GM12878 (cell line): ENCODE measurements around the gene SLCO3A1. TPM values are rescaled to one million over a fixed set of nuclear protein-coding genes. Genes with fewer than 3 reads are reported as not detected.

Source experiments
- ATAC-seq: fragments of 200-7000 bp; cut with Tn5 transposase; 3 replicates; pipeline ENCODE4 v1.9.1; 2020; ENCODE audit warnings: mild to moderate bottlenecking, moderate library complexity
- BruUV-seq: library from RNA; stranded (reverse); fragments of 400-500 nt; replicated peaks from 2 replicates; lab custom pipeline; 2021; lab: Mats Ljungman, UMichigan
- CTCF ChIA-PET: fragments of 300-600 bp; sonication (Branson Sonifier 250); formaldehyde crosslinking; extraction: SDS; loops from one replicate; lab custom pipeline; 2021; ENCODE audit warnings: inconsistent platforms; lab: Yijun Ruan, JAX
- POLR2A ChIA-PET: fragments of 350-600 bp; formaldehyde crosslinking; extraction: SDS; loops from one replicate; lab custom pipeline; 2021; ENCODE audit warnings: inconsistent platforms; lab: Charles Lee
- RAD21 ChIA-PET: fragments of 300-600 bp; sonication (Branson Sonifier 250); formaldehyde crosslinking; loops from one replicate; lab custom pipeline; 2023; ENCODE audit warnings: antibody characterized with exemption; ENCODE audit not compliant: unreplicated experiment; lab: Charles Lee
- SMC1A ChIA-PET: fragments of 300-600 bp; sonication (Branson Sonifier 250); formaldehyde crosslinking; loops from one replicate; lab custom pipeline; 2023; ENCODE audit not compliant: unreplicated experiment, uncharacterized antibody; lab: Charles Lee
- DNase-seq: peaks from one replicate; pipeline ENCODE4 v3.0.0-alpha.2; 2011; ENCODE audit warnings: low read depth, low spot score
- FAIRE-seq: peaks from 3 replicates; lab custom pipeline; 2011; peaks lifted over from hg19 to GRCh38; lab: Jason Lieb, UNC
- H2AFZ ChIP-seq: 2 replicates; pipeline ENCODE4 v1.6.0; 2011; ENCODE audit warnings: low read depth, low read length, control low read depth; ENCODE audit not compliant: control insufficient read depth
- H3K27ac ChIP-seq: 2 replicates; pipeline ENCODE4 v1.5.1; 2011; ENCODE audit warnings: control low read depth; ENCODE audit not compliant: control insufficient read depth, insufficient read depth
- H3K27me3 ChIP-seq, 2 experiments: replicated peaks in 1 of 2; 2 replicates each; pipeline versions ENCODE4 v1.6.0 to v1.6.1; 2011; ENCODE audit warnings: low read length in 1 of 2; ENCODE audit not compliant: control insufficient read depth in 2 of 2, insufficient read depth in 2 of 2
- H3K36me3 ChIP-seq, 2 experiments: 2 replicates each; pipeline ENCODE4 v1.5.1; 2011; ENCODE audit warnings: low read length in 1 of 2; ENCODE audit not compliant: control insufficient read depth in 2 of 2, insufficient read depth in 2 of 2
- H3K4me1 ChIP-seq: 2 replicates; pipeline ENCODE4 v1.6.1; 2011; ENCODE audit warnings: mild to moderate bottlenecking, low read length, moderate library complexity, mixed read lengths; ENCODE audit not compliant: control insufficient read depth, insufficient read depth
- H3K4me2 ChIP-seq: 2 replicates; pipeline ENCODE4 v1.6.0; 2011; ENCODE audit warnings: control low read depth; ENCODE audit not compliant: control insufficient read depth, insufficient read depth
- H3K4me3 ChIP-seq: fragments of 200-600 bp; sonication (generic); 2 replicates; pipeline ENCODE4 v1.5.1; 2016
- H3K79me2 ChIP-seq: 2 replicates; pipeline ENCODE4 v1.6.0; 2011; ENCODE audit warnings: low read length; ENCODE audit not compliant: control insufficient read depth, insufficient read depth
- H3K9ac ChIP-seq: 2 replicates; pipeline ENCODE4 v1.8.0; 2011; ENCODE audit warnings: low read length, control low read depth, mixed read lengths; ENCODE audit not compliant: control insufficient read depth, insufficient read depth
- H3K9me3 ChIP-seq: replicated peaks from 3 replicates; pipeline ENCODE4 v1.5.1; 2011; ENCODE audit warnings: mild to moderate bottlenecking, low read length; ENCODE audit not compliant: control insufficient read depth, insufficient read depth
- H4K20me1 ChIP-seq: 2 replicates; pipeline ENCODE4 v1.6.0; 2011; ENCODE audit not compliant: control insufficient read depth, insufficient read depth
- ATF7 ChIP-seq: fragments of 450-650 bp; IDR thresholded peaks from 2 replicates; pipeline ENCODE4 v1.6.1; 2016; ENCODE audit warnings: low read depth, mild to moderate bottlenecking
- CBX5 ChIP-seq: sonication (generic); IDR thresholded peaks from 2 replicates; pipeline ENCODE4 v1.6.1; 2016; ENCODE audit warnings: low read depth, moderate library complexity, mild to moderate bottlenecking, inconsistent platforms
- EED ChIP-seq: sonication (generic); IDR thresholded peaks from 2 replicates; pipeline ENCODE4 v1.6.1; 2016; ENCODE audit warnings: antibody characterized with exemption, low read depth
- FOXK2 ChIP-seq: fragments of 450-650 bp; IDR thresholded peaks from 2 replicates; pipeline ENCODE4 v1.6.1; 2017; ENCODE audit warnings: mild to moderate bottlenecking, moderate library complexity
- HCFC1 ChIP-seq: fragments of 150-350 bp; IDR thresholded peaks from 2 replicates; pipeline ENCODE4 v1.6.1; 2014; ENCODE audit warnings: low read length
- HDAC2 ChIP-seq: fragments of 200-600 bp; sonication (generic); IDR thresholded peaks from 2 replicates; pipeline ENCODE4 v1.6.1; 2017
- IRF3 ChIP-seq: fragments of 450-650 bp; IDR thresholded peaks from 2 replicates; pipeline ENCODE4 v1.6.1; 2014; ENCODE audit warnings: mild to moderate bottlenecking
- MEF2B ChIP-seq: fragments of 450-650 bp; IDR thresholded peaks from 2 replicates; pipeline ENCODE4 v1.6.1; 2018; ENCODE audit warnings: mild to moderate bottlenecking, moderate library complexity; ENCODE audit not compliant: partially characterized antibody, poor library complexity, severe bottlenecking
- MYC ChIP-seq: IDR thresholded peaks from 2 replicates; pipeline ENCODE4 v1.6.1; 2011; ENCODE audit warnings: mild to moderate bottlenecking, low read length, moderate library complexity, inconsistent platforms; ENCODE audit not compliant: insufficient read depth, insufficient replicate concordance, insufficient read length, severe bottlenecking
- NFYB ChIP-seq: IDR thresholded peaks from 2 replicates; pipeline ENCODE4 v1.6.1; 2011; ENCODE audit warnings: low read depth, mild to moderate bottlenecking, low read length, improper control_type of control experiment, moderate library complexity; ENCODE audit not compliant: insufficient read depth
- NR2C1 ChIP-seq: fragments of 450-650 bp; IDR thresholded peaks from 2 replicates; pipeline ENCODE4 v1.6.1; 2017; ENCODE audit warnings: antibody characterized with exemption, mild to moderate bottlenecking, moderate library complexity
- ZBTB40 ChIP-seq: fragments of 450-650 bp; IDR thresholded peaks from 2 replicates; pipeline ENCODE4 v1.6.1; 2016; ENCODE audit warnings: mild to moderate bottlenecking, moderate library complexity, borderline replicate concordance
- ZNF622 ChIP-seq: fragments of 450-650 bp; IDR thresholded peaks from 2 replicates; pipeline ENCODE4 v1.6.1; 2017; ENCODE audit warnings: mild to moderate bottlenecking, inconsistent platforms
- WGBS: methylation state at CpG from one replicate; pipeline ENCODE4 v1.1.6; 2016; ENCODE audit warnings: low lambda C conversion rate; ENCODE audit not compliant: insufficient replicate concordance, insufficient coverage; ENCODE audit errors: missing lambda C conversion rate; 5-methylcytosine and 5-hydroxymethylcytosine counted together
- in situ Hi-C: fragments of 300-500 bp; cut with MboI; formaldehyde crosslinking; loops from 9 replicates; pipeline ENCODE4 v1.14.3; 2018; ENCODE audit warnings: mixed read lengths
- intact Hi-C: fragments of 100-400 bp; cut with micrococcal nuclease; formaldehyde crosslinking; loops from one replicate; pipeline ENCODE4 v1.14.2; 2022; ENCODE audit not compliant: unreplicated experiment
- polyA plus RNA-seq, 11 experiments: library from polyadenylated mRNA; depleted of rRNA in 4 of 11; unstranded in 6 of 11; stranded (reverse) in 5 of 11; fragments of >200 nt; fragmentation: Nextera tagmentation in 4 of 11; fragmentation: Illumina TruSeq in 1 of 11; extraction: Ambion mirVana in 4 of 11; extraction: Trizol in 1 of 11; gene quantifications; 1 replicate in 1 of 11; 2 replicates in 10 of 11; pipeline versions ENCODE4 v1.2.1 to v1.2.3, GENCODE V29; 2011 to 2016; ENCODE audit warnings: inconsistent platforms in 2 of 11, missing spikeins in 2 of 11, low read depth in 1 of 11
- total RNA-seq, 4 experiments: library from RNA; depleted of rRNA in 3 of 4; stranded (reverse); fragments of >200 nt in 3 of 4; fragmentation: Illumina TruSeq in 1 of 4; extraction: Trizol in 1 of 4; gene quantifications; 2 replicates each; pipeline versions ENCODE4 v1.2.1 to v1.2.3, GENCODE V29; 2013 to 2021

SLCO3A1 gene
- total and polyA plus RNA-seq, 10 of the 15 experiments (the other 5 are each of a cell fraction or from before 2014, with no cell fraction given), result 0.05 to 5.9 (median 0.31) TPM

GRCh38 chr15:91924183-91924582 lies 70.7 kb downstream of the SLCO3A1 start:
- H3K4me3 ChIP-seq, result no peak overlapping the region
- H3K9ac ChIP-seq, result no peak overlapping the region
- H3K27ac ChIP-seq, result no peak overlapping the region
- no peaks in the 10 kb centered on the region for H3K79me2 ChIP-seq
- TF ChIP-seq ATF7, result no peak
- TF ChIP-seq IRF3, result no peak
- TF ChIP-seq HCFC1, result no peak
- no peak for TF ChIP-seq MYC
- no peaks in the 10 kb centered on the region for H3K9me3 ChIP-seq
- ChIA-PET SMC1A (no interaction called here), CTCF (interaction anchor here (1.1 kb wide), 1 partner anchor 10 kb away, joined by 4 read pairs; no protein-coding TSS in a partner anchor), RAD21 (interaction anchor here (1.0 kb wide), 1 partner anchor 13 kb away, joined by 3 read pairs; no protein-coding TSS in a partner anchor), POLR2A (no interaction called here)
- intact Hi-C loops (no loop called here), in situ Hi-C loops (no loop called here)
- peaks cover 0 to 2% of the 10 kb centered on the region in 2 experiments; a peak in 1 of 4 replicates for H3K27me3 ChIP-seq
- ATAC-seq (no peak), DNase-seq (no peak), FAIRE-seq (no peak)
- 47% methylated on average over 7 of the region's 7 CpGs for WGBS
- H3K4me1 ChIP-seq, result no peaks in the 10 kb centered on the region
- H4K20me1 ChIP-seq, result no peaks in the 10 kb centered on the region
- no TSS peak for BruUV-seq
- H3K36me3 ChIP-seq, result no peaks in the 10 kb centered on the region
- H2AFZ ChIP-seq, result no peak overlapping the region
- no peak overlapping the region for H3K4me2 ChIP-seq

- BruUV-seq, result no TSS peak
- H3K4me3 ChIP-seq, result no peak overlapping the region
- H3K9ac ChIP-seq, result no peak overlapping the region
- no peak overlapping the region for H2AFZ ChIP-seq
- H3K27ac ChIP-seq, result no peak overlapping the region
- no peaks in the 10 kb centered on the region for H3K36me3 ChIP-seq
- ATAC-seq, result no peak
- ChIA-PET CTCF (no interaction called here), POLR2A (no interaction called here), SMC1A (no interaction called here), RAD21 (no interaction called here)
- H3K79me2 ChIP-seq, result no peaks in the 10 kb centered on the region
- intact Hi-C loops, result no loop called here
- no peak overlapping the region for H3K4me2 ChIP-seq
- 17% methylated on average over 4 of the region's 4 CpGs for WGBS
- DNase-seq, result no peak
- H4K20me1 ChIP-seq, result no peaks in the 10 kb centered on the region
- no peaks in the 10 kb centered on the region for H3K9me3 ChIP-seq
- H3K4me1 ChIP-seq, result no peaks in the 10 kb centered on the region
- in situ Hi-C loops, result no loop called here
- FAIRE-seq, result no peak
- peaks cover 0 to 2% of the 10 kb centered on the region in 2 experiments; a peak in 1 of 4 replicates for H3K27me3 ChIP-seq
- TF ChIP-seq MEF2B, result no peak
- TF ChIP-seq ZBTB40, result no peak
- TF ChIP-seq NFYB, result no peak
- TF ChIP-seq ZNF622, result no peak
- no peak for TF ChIP-seq EED
- no peak for TF ChIP-seq FOXK2
- TF ChIP-seq HDAC2, result no peak
- no peak for TF ChIP-seq CBX5
- TF ChIP-seq NR2C1, result no peak
Measured at GRCh38 chr15:91924837-91925495, 71.5 kb downstream of the SLCO3A1 start.
